HG02588 (cell line): ENCODE measurements around the gene SEMA4A.
"Not testable (repeated sequence)": the region's sequence is repeated elsewhere in the genome, so short reads cannot be mapped to it uniquely, and the experiment has no call there.

ENCODE experiments used
- ATAC-seq: cut with Tn5 transposase; IDR thresholded peaks from one replicate; pipeline ENCODE4 v1.9.1; 2021; ENCODE audit warnings: mild to moderate bottlenecking, moderate library complexity; ENCODE audit not compliant: unreplicated experiment

SEMA4A gene

GRCh38 chr1:156155756-156156510 lies 2.5 kb downstream of the SEMA4A start:
- no peak for ATAC-seq

GRCh38 chr1:156157506-156157905 lies 4.1 kb downstream of the SEMA4A start:
- ATAC-seq, result no peak

- ATAC-seq, result no peak
Observed at GRCh38 chr1:156157966-156158365, 4.6 kb downstream of the SEMA4A start.

GRCh38 chr1:156160000-156160742 lies 6.8 kb downstream of the SEMA4A start:
- ATAC-seq, result no peak

GRCh38 chr1:156160743-156161171 lies 7.4 kb downstream of the SEMA4A start:
- ATAC-seq, result no peak

- ATAC-seq, result no peak
Observed at GRCh38 chr1:156162430-156163037, 9.1 kb downstream of the SEMA4A start.

- ATAC-seq, result no peak
Observed at GRCh38 chr1:156163712-156164111, 10.3 kb downstream of the SEMA4A start.

- ATAC-seq, result no peak
Observed at GRCh38 chr1:156164125-156164831, 10.9 kb downstream of the SEMA4A start.

- no peak for ATAC-seq
Observed at GRCh38 chr1:156165083-156165482, 11.7 kb downstream of the SEMA4A start.

- ATAC-seq, result no peak
Observed at GRCh38 chr1:156167536-156167935, 14.2 kb downstream of the SEMA4A start.

GRCh38 chr1:156172696-156173470 lies 19.5 kb downstream of the SEMA4A start:
- no peak for ATAC-seq

GRCh38 chr1:156176610-156177210 lies 23.3 kb downstream of the SEMA4A start:
- no peak for ATAC-seq

GRCh38 chr1:156177919-156178654 lies 24.7 kb downstream of the SEMA4A start:
- ATAC-seq, result no peak

- ATAC-seq, result no peak
Observed at GRCh38 chr1:156180471-156180870, 27.1 kb downstream of the SEMA4A start.

- ATAC-seq, result not testable (repeated sequence)
Observed at GRCh38 chr1:156181391-156181924, 28.1 kb downstream of the SEMA4A start.

GRCh38 chr1:156182010-156182779 lies 28.8 kb downstream of the SEMA4A start:
- not testable (repeated sequence) for ATAC-seq

GRCh38 chr1:156186347-156187177 lies 33.2 kb downstream of the SEMA4A start:
- ATAC-seq, result not testable (repeated sequence)
